ENCODE measurements around the gene TFF3. TPM values are rescaled to one million over a fixed set of nuclear protein-coding genes. Genes with fewer than 3 reads are reported as not detected.

The TFF3 gene
- total RNA-seq, 1 donor from 2014 or later: 1.00 TPM

GRCh38 chr21:42330380-42331371 is 15.5 kb upstream of the TFF3 start:
- intact Hi-C loops (cut with DNase I): no loop called here
- DNase-seq: no peak
- no peak for ATAC-seq (ENCODE audit: poor library complexity)

DNA sequence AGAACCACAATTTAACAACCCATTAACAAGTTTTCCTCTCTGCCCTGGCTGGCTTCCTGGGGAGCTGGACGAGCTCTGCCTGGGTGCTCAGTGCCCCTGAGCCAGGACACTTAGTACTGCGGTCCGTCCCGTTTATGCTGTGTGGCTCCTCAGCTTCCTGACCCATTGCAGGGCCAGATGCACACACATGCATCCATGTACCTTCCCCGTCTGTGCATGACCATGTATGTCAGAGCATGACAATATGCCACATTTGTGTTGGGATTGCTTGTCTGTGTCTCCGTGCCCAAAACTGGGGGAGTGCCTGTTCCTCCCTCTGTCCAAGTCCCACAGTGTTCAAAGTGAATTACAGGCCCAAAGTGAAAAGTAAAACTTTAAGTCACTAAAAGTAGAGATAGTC is 9.7 kb upstream of the TFF3 start:
- no peak for ATAC-seq (ENCODE audit: poor library complexity)
- DNase-seq: no peak
- intact Hi-C loops (cut with DNase I): no loop called here

GRCh38 chr21:42321845-42322244 is 6.6 kb upstream of the TFF3 start:
- intact Hi-C loops (cut with DNase I): no loop called here
- no peak for ATAC-seq (ENCODE audit: poor library complexity)
- no peak for DNase-seq

DNA sequence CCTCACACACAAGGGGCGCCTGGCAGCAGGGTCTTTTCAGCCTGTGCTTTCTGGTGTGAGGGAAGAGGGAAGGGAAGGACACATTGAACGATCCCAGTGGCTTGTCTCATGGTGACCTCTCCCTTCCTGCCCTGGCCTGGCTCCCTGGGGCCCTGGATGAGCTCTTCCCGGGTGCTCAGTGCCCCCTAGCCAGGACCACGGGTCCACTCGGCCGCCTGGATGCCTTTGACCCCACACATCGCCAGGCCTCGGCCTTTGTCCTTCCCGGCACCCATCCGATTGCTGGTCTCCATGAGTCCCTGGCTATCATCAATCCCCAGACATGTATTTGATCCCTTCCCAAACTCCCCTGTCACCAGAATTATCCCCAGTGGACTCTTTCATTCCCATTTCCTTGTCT is 6.0 kb upstream of the TFF3 start:
- DNase-seq (no peak), ATAC-seq (ENCODE audit: poor library complexity) (no peak)
- intact Hi-C loops (cut with DNase I): no loop called here

DNA sequence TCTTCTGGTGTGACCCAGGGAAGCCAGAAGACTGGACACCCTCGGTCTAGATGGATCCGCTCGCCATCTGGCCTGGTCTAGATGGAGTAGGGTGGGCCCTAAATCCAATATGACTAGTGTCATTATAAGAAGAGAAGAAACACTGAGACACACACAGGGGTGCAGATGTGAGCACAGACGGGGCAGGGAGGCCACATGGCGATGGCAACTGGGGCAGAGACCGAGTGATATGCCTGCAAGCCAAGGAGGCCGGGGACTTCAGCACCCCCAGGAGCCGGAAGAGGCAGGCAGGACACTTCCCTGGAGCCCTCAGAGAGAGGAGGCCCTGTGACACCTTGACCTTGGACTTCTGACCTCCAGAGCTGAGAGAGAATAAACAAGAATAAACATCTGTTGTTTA is 5.6 kb upstream of the TFF3 start:
- ATAC-seq (ENCODE audit: poor library complexity) (no peak), DNase-seq (no peak)
- intact Hi-C loops (cut with DNase I): no loop called here

DNA sequence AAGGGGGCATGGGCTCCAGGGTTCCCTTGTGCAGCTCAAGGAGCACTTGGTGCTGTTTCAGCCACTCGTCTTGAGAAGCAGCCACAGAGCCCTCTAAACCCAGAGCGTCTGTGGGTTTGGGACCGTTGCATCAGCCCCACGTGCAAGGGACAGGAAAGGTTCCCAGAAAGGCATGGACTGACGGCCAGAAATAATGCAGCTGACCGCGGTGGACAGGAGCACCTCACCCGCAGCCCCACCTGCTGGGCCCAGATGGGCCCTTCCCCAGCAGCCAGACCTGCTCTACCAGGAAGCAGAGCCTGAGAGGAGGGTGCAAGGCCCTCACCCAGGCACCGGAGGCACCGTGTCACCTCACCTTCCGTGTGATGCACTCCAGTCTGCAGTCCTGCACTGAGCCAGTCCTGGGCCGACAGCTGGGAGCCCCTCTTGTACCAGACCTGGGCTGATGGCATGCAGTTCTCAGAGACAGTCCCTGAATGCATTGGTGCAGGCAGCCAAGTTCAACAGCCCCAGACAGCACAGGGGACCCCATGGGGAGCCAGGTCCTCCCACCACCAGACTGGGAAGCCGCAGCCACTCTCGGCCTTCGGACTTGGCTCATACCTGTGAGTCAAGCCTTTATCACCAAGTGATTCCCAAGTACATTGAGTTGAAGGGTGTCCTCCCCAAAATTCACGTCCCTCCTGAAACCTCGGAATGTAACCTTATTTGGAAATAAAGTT is 4.8 kb upstream of the TFF3 start:
- DNase-seq (no peak), ATAC-seq (ENCODE audit: poor library complexity) (no peak)
- intact Hi-C loops (cut with DNase I): no loop called here

- DNase-seq (no peak), ATAC-seq (ENCODE audit: poor library complexity) (no peak)
- intact Hi-C loops (cut with DNase I): no loop called here
Observed at GRCh38 chr21:42319376-42319775, 4.2 kb upstream of the TFF3 start.

DNA sequence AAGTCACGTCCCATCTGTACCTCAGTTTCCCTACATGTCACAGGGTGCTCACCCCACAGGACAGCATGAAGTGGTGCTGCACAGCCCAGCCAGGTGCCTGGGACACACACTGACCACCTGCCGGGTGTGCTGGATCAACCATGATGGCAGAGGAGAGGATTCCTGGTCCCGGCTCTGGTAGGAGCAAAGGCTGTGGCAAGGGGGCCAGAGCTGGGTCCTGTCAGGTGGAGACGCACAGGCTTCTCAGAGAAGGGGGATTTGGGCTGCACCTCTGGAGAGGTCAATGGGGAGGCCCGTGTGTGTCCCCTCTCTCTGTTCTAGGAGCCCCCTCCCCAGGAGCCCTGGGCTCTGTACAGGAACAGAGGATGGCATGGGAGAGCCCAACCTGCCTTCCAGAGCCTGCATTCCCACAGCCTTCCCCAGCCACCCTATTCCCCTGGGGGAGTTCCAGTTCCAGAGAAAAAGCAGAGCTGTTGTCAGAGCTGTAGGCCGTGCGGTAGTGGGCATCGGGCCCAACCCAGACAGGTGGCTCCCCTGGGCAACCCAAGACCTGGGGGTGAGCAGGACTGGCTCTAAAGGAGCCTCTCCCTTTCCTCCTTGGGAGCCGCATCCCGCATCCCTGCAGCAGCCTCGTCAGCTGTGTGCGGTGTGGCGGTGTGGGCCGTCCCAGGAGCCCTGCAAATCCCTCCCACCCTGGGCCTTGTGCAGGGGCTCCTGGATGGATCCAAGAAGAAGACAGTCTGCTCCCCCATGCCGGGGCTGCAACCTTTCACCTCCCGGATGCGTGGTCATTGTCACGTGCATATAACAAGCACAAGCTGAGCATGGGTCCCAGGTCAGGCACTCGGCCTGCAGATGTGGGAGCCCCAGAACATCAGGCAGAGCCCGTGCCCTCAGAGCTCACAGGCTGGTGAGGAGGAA is 2.9 kb upstream of the TFF3 start:
- ATAC-seq (ENCODE audit: poor library complexity) (no peak), DNase-seq (no peak)

DNA sequence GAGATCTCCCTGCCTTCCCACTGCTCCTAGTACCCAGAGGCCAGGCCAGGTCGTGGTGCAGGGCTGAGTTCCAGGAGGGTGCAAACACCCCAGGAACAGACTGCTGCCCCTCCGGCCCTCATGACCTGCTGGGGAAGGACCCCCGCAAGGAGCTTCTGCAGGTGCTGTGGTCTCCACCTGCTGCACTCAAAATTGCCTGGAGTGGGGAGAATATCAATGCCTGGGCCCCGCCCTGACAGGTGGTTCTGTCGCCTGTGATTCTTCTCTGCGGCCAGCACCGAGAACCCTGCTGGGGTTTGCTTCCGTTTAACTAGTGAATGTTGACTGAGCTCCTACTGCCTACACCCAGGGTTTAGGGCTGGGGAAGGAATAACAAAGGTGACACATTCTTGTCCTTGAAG is 2.1 kb upstream of the TFF3 start:
- ATAC-seq (ENCODE audit: poor library complexity): no peak
- intact Hi-C loops (cut with DNase I): no loop called here
- no peak for DNase-seq

More for the DNA sequence above, 2.9 kb upstream of the TFF3 start:
- intact Hi-C loops (cut with DNase I): no loop called here

- DNase-seq (no peak), ATAC-seq (ENCODE audit: poor library complexity) (no peak)
- intact Hi-C loops (cut with DNase I): no loop called here
Observed at GRCh38 chr21:42316891-42317290, 1.7 kb upstream of the TFF3 start.

DNA sequence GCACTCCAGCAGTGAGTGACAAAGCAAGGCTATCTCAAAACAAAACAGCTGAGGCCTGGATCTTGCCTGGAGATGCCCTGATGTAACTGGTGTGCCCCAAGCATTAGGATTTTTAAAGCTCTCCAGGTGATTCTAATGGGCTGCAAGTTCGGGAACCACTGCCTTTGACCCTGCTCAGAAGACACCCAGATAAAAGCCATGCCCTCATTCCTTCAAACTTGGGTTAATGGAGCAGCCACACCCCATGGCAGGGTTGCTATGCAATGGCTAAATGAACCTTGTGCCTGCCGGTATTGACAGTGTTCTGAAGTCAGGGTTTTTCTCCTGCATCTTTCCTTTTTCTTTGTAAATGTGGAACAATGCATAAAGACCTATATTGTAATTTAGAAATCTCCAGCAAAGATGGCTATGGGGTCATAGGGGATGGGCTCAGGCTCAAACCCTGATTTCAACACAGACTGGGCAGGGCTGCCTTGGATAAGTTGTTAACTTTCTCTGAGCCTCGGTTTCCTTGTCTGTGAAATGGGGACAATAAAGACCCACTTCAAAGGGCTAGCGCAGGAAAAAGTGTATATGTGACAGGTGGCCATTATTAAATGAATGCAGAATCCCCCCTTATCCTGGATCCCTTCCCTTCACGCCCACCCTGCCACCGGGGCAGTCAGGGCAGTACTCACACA is 453 bp downstream of the TFF3 start:
- ATAC-seq (ENCODE audit: poor library complexity) (no peak), DNase-seq (no peak)
- intact Hi-C loops (cut with DNase I): no loop called here

DNA sequence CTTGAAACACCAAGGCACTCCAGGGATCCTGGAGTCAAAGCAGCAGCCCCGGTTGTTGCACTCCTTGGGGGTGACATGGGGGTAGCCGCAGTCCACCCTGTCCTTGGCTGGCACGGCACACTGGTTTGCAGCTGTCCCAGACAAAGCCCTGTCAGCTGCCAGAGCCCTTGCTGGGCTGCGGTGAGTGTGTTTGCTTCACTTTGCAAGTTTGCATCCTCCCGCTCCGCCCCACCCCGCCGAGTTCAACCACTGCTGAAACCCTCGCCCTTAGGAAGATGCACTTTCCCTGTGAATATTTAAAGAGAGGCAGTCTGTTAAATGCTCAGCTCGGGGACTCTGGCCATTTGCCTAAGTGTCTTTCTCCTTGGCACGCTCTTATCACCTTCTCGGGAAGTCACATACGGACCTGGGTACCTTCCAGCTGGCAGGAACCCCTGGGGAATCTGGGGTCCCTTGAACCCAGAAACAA is 1.7 kb downstream of the TFF3 start:
- DNase-seq (no peak), ATAC-seq (ENCODE audit: poor library complexity) (no peak)
- intact Hi-C loops (cut with DNase I): no loop called here

GRCh38 chr21:42312626-42313104 is 2.5 kb downstream of the TFF3 start:
- ATAC-seq (ENCODE audit: poor library complexity): no peak
- DNase-seq: no peak
- intact Hi-C loops (cut with DNase I): no loop called here

- no peak for ATAC-seq (ENCODE audit: poor library complexity)
- intact Hi-C loops (cut with DNase I): no loop called here
- DNase-seq: no peak
Observed at GRCh38 chr21:42311816-42312625, 3.2 kb downstream of the TFF3 start.

GRCh38 chr21:42311160-42311559 is 4.0 kb downstream of the TFF3 start:
- intact Hi-C loops (cut with DNase I): no loop called here
- ATAC-seq (ENCODE audit: poor library complexity) (no peak), DNase-seq (no peak)

DNA sequence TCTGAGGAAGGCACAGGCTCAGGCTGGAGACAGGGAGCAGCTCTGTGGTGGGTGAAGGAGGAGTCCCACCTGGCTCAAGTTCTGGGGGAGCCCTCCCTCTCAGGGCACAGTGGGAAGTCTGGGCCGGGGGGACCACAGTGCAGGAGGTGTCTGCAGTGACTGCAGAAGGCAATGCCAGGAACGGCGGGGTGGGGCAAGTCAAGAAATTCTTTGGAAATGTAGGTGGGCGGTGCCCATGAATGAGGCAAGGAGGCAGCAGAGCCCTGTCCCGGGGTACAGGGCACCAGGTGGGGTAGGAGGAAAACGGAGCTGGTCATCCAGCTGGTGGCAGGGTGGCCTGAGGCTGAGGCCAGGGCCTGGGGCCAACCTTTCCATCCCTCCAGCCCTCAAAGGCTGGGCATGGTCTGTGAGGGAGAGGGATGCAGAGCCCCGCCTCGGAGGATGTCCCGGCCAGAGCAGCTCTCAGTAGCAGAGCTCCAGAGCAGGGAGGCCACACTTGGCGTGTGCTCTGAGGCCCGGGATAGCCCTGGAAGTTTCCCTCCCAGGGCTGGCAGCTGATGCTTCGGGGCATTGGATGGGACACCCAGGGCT is 4.7 kb downstream of the TFF3 start:
- ATAC-seq (ENCODE audit: poor library complexity) (no peak), DNase-seq (no peak)
- intact Hi-C loops (cut with DNase I): no loop called here

- intact Hi-C loops (cut with DNase I): no loop called here
- ATAC-seq (ENCODE audit: poor library complexity) (peak; percentile 52), DNase-seq (no peak)
Observed at GRCh38 chr21:42309753-42310213, 5.4 kb downstream of the TFF3 start.
